ENCODE measurements around the gene C8B.

GRCh38 chr1:56904663-56905397 lies 61.0 kb downstream of the C8B start:
- TF ChIP-seq GABPA (tag; conservative IDR thresholded peaks at IDR 0.05; ENCODE audit: low read depth) (no peak), NR4A1 (CRISPR knock-in tag; IDR thresholded peaks at IDR 0.05) (no peak), NR4A1 (tag; IDR thresholded peaks at IDR 0.05) (no peak), CTCF (IDR thresholded peaks at IDR 0.05 in 2 of 3, conservative IDR thresholded peaks at IDR 0.05 in 1 of 3; ENCODE audit: insufficient read depth in 2 of 3, low read depth in 1 of 3, low read length in 3 of 3) (no peak), POLR2A (conservative IDR thresholded peaks at IDR 0.05) (no peak), CHD1 (IDR thresholded peaks at IDR 0.05; ENCODE audit: low read length) (no peak), ZNF592 (IDR thresholded peaks at IDR 0.05) (no peak), SRF (CRISPR knock-in tag; IDR thresholded peaks at IDR 0.05) (no peak), CBFB (CRISPR knock-in tag; IDR thresholded peaks at IDR 0.05) (no peak), REST (IDR thresholded peaks at IDR 0.05; ENCODE audit: borderline replicate concordance) (no peak), REST (CRISPR knock-in tag; IDR thresholded peaks at IDR 0.05; ENCODE audit: low read depth) (no peak), MEF2A (IDR thresholded peaks at IDR 0.05; ENCODE audit: control insufficient read depth, low read depth, low read length) (no peak), USF2 (CRISPR knock-in tag; IDR thresholded peaks at IDR 0.05) (no peak), HES1 (IDR thresholded peaks at IDR 0.05; ENCODE audit: low read depth) (no peak), RAD21 (CRISPR knock-in tag; conservative IDR thresholded peaks at IDR 0.05 in 1 of 2, IDR thresholded peaks at IDR 0.05 in 1 of 2) (no peak)
